Measurements from ENCODE around the gene COTL1.
A peak's percentile ranks its signal among the peaks of the same experiment; 100 is the strongest.

The COTL1 gene

DNA sequence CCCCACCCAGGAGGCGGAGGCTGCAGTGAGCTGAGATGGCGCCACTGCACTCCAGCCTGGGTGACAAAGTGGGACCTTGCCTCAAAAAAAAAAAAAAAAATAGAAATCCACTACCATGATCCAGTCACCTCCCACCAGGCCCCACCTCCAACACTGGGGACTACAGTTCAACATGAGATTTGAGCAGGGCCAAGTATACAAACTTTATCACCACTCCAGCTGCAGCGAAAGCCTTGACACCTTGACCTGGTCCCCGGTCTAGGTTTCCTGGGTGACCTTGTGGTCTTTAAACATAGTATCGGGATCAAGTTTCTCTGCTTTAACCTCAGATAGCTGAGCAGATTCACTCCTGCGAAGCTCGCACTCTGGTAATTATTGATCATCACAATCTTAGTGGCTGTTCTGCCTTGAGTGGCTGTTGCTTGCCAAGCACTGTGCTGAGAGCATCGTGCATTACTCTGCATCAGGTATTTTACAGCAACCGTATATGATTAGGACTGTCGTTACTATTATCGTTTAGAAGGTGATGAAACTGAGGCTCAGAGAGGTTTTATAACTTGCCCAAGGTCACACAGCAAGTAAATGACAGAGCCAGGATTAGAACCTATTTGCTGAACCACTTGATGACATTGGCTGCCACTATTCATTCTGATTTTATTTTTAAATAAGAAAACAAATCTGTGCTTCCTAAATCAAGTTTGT lies 63.1 kb downstream of the COTL1 start:
- no peak for DNase-seq (ENCODE audit: low read depth in 1 of 2, low spot score in 1 of 2)

DNA sequence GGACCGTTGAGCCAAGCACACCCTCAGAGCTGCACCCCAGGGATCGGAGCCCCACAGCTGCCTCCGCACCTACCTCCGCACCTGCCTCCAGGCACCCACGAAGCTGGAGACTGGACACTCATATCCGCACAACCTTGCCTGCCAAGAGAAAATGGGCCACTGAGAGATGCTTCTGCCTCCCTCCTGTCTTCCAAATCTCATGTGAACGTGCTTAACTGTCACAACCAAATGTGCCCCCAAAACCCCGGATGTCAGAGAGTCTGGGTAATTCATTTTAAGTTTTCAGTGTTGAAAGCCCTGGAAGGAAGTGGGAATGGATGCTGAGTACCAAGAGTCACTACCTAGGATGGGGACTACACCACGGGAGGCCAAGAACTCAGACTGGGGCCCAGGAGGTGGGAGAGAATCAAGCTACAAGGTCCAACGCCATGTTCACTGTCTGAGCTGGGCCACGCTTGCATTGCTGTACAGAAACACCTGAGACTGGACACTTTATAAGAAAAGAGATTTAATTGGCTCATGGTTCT lies 63.9 kb downstream of the COTL1 start:
- peak in 1 of 2 donors; percentile 8 for DNase-seq (ENCODE audit: low read depth in 1 of 2, low spot score in 1 of 2)

DNA sequence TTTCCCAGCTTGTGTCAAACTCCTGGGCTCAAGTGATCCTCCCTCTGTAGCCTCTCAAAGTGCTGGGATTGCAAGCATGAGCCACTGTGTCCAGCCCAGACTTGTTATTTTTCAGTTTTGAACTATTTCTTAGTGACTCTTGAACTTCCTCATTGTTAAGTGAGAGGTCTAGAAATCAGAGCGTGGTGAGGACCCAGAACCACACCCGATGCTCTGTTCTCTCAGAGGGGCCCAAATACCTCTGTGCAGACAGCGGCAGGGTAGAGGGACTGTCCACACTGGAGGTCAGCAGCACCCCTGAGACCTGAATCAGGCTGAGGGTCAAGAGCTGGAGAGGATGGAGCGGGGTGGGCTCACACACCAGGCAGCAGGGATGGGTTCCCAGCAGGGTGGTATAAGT lies 65.7 kb downstream of the COTL1 start:
- no peak for DNase-seq (ENCODE audit: low read depth in 1 of 2, low spot score in 1 of 2)

DNA sequence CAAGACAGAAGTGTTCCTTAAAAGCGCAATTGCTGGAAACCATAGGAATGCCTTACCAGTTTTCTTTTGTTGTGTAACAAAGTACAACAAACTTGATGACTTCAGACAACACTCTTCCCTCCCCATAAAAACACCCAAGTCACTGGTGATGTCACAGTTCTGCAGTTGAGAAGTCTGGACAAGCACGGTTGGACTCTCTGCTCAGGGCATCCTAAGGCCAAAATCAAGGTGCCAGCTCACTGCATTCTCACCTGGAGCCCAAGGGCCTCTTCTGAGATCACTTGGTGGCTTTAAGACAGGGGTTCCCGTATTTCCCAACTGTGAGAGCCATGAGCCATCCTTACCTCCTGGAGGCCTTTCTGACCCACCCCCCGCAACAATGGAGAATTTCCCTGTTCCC lies 67.8 kb downstream of the COTL1 start:
- no peak for DNase-seq (ENCODE audit: low read depth in 1 of 2, low spot score in 1 of 2)

DNA sequence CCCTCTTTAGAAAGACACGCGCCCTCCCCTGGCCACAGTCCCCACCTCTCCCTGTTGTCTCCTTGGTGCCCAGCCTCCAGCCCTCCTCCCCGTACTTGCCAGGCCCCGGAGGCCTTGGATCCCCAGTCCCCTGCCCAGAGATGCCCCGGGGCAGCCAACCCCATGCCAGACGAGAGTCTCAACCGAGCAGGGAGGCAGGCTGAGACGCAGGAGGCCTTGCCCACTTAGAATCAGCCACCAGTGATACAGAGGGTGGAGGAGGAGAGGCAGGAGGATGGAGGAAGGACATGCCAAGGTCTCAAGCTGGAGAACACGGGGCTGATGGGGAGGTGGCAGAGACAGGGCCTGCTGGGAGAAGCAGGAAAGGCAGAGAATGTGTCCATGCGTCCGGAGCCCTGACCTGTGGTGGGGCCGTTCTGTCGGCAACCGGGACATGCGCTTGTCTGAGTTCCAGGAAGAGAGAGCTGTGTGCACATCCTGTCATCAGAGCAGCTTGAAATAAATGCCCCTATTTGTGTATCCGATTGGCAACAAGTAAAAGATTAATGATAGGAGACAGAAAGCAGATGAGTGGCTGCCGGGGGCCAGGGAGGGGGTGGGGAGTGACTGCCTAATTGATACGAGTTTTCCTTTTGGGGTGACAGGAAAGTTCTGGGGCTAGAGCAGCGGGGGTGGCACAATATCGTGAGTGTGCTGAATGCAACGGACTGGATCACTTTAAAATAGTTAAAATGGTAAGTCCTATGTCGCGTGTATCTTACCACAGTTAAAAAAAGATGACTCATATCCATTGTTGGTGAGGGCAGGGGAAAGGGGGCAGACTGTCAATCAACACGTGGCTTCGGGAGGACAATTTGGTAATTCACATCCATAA lies 68.7 kb downstream of the COTL1 start:
- peak; percentile 19 to 32 for DNase-seq (ENCODE audit: low read depth in 1 of 2, low spot score in 1 of 2)

DNA sequence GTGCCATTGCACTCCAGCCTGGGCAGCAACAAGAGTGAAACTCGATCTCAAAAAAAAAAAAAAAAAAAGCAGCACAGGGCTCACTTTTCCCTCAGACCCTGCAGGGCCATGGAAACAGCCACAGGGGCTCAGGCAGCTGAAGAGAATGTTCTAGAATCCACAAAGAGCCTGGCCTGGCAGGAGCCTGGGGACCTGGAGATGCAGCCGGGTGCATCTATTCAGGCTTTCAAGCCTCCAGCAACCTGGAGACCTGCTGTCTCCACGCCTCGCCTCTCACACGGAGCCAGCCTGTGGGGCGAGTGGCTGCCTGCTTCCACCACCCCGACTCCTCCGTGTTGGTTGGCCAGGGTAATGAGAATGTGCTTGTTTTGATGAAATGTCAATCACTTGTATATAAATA lies 69.4 kb downstream of the COTL1 start:
- DNase-seq (ENCODE audit: low read depth in 1 of 2, low spot score in 1 of 2): no peak

DNA sequence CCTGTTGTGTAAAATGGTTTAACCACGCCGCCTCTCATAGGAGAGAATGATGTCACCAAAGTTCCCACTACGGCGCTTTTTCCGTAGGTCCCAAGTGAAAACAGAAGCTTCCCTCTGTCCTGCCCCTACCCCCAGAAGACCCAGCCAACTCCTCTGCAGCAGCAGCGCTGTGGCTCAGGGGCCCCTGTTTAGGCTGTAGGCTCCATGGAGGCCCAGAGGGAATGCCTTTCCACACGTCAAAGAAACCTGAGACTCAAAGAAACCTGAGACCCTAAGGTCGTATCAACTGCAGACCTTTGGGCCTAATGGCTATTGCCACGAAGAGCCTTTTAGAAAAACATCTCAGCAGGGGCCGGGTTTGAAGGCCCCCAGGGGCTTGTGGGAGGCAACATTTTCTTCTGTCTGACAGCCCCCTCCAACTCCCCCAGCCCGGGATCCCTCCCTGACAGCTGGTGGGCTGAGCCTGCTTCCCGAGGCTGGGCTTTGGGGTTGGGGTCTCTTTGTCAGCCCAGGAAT lies 70.3 kb downstream of the COTL1 start:
- DNase-seq (ENCODE audit: low read depth in 1 of 2, low spot score in 1 of 2): no peak

DNA sequence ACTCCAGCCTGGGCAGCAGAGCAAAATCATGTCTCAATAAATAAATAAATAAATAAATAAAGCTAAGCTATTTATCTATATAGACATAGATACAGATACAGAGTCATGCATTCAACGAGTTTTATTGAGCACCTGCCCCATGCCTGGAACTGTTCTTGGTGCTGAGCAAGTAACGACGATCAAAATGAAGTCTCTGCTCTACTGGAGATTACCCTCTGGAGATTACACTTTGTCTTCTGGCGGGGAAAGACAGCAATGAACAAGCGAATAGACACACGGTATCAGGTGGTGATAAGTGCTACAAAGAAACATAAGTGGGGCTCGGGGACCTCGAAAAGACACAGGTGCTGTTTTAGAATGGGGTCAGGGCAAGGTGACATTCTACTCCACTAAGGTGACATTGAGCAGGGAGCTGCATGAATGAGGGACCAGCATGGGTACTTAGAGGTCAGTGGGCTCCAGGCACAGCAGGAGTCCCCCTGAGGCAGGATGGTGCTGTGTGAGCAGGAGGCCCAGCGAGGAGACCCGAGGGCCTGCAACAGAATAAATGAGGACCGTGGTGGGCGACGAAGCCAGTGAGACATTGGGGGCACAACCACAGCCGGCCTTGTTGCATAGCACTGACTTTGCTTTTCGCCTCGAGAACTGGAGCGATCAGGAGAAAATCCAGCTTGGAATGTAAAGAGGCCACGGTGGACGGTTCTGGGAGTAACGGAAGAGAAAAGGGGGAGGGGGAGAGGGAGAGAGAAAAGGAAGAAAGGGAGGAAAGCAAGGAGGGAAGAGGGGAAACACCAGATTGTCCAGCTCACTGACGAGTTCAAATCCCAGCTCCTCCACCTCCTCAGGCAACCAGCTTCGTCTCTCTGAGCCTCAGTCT lies 71.0 kb downstream of the COTL1 start:
- DNase-seq (ENCODE audit: low read depth in 1 of 2, low spot score in 1 of 2): no peak

DNA sequence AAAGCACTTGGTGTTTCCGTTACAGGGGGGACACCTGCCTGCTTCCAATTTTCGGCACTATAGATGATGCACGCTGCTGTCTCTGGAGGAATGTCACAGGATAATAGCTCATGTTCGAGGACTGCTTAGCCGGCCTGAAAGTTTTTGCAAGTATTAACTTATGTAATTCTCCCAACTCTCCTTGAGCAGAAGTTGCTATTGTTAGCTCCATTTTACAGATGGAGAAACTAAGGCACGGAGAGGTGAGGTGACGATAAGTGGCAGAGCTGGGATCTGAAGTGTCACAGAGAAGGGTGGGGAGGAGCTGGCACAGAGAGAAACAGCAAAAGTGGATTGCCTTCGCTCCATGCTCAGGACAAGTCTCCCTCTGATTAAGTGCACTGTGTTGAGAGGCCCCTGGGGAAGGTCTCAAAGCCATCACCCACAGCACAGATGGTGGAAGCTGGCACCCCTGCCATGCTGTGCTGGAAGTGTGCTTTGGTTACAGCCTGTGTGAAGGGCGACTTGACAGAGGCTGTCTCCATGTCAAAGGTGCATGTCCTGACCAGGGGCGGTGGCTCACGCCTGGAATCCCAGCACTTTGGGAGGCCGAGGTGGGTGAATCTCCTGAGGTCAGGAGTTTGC lies 72.7 kb downstream of the COTL1 start:
- no peak for DNase-seq (ENCODE audit: low read depth in 1 of 2, low spot score in 1 of 2)

DNA sequence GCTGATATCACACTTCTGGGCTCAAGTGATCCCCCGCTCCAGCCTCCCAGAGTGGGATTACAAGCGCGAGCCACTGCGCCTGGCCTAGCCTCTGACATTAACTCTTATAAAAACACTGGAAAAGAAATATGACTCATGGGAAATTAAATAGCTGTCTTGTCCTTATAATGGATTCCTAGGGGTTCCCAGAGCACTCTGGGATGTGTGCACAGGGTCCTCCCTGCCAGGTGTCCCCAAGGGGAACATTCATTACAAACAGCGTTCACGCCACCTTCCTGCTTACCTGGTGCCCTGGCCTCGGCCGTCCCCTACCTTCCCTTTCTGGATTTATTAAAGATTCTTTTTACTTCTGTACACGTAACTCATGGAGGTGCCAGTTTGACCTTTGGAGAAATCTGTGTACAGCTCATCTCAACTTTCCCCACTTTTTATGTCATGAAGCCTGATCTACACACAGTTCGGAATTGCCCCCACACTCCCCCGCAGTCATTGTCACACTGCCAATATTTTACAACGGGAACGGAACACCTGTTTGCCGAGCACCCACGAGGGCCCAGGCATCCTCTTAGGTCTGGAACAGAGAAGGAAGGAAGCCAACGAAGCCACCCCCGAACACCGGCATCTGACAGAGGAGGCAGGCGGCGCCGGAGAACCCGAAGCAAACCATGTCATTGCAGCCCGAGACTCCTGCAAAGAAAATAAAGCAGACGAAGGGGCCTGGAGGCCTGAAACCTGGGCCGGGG lies 73.7 kb downstream of the COTL1 start:
- no peak for DNase-seq (ENCODE audit: low read depth in 1 of 2, low spot score in 1 of 2)

DNA sequence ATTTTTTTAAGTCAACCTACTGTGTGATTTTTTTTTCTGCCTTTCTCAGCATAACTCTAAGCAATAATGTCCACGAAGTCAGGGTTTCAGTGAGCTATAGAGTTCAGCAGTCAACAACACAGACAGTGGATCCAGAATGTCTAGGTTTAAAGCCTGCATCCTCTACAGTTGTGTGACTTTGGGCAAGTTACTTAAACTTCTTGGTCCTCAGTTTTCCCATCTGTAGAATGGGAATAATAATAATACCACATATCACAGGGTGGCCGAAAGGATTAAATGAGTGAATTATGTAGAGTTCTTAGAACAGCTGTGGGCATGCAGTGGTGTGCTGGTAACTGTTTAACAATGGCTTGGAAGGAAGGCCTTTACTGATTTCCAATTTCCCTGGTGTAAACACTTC lies 74.6 kb downstream of the COTL1 start:
- no peak for DNase-seq (ENCODE audit: low read depth in 1 of 2, low spot score in 1 of 2)

DNA sequence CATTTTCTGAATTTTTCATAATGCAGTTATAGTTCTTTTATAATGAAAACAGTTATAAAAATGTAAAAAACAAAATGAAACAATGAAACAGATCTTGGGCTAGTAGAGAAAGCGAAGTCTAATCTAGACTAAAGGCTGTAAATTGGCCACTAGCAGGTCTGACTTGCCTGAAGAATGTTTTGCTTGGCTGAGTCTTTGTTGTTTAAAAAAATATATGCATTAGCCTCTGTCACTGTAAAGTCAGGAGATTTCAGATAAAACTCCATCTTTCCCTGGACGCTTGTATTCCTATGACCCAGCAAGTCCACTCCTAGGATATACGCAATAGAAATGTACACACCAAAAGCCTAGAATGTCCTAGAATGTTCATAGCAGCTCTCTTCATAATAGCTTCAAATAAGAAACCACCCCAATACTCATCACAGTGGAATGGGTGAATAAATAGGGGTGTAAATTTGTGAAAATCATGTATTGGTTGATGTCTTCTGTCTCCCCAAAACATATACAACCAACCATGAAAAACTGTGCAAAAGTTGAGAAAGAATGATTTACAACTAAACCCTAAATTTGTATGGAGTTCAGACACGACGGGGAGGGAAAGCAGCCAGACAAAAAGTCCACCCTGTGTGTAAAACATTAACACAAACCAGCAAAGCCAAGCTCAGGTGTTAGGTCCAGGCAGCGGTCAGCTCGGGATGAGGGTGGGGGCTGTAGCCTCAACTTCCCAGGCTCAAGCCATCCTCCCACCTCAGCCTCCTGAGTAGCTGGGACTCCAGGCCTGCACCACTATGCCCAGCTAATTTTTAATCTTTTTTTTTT lies 75.7 kb downstream of the COTL1 start:
- DNase-seq (ENCODE audit: low read depth in 1 of 2, low spot score in 1 of 2): no peak

DNA sequence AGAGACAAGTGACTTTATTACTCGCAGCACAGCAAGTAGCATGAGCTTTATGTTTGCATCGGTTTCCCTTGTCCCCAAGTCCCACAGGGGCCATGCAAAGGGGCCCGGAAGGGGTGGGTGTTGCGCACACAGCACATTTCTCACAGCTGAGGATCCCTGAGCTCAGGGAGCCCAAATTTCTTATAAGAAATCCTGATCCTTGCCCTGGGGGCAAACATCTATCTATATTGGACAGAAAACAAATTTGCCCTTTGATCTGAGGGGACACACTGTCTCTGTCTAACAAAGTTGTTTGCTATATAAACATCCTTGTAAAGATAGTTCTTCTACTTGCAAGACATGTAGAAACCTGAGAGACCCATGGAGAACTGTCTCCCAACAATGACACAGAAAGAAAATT lies 77.7 kb downstream of the COTL1 start:
- no peak for DNase-seq (ENCODE audit: low read depth in 1 of 2, low spot score in 1 of 2)

DNA sequence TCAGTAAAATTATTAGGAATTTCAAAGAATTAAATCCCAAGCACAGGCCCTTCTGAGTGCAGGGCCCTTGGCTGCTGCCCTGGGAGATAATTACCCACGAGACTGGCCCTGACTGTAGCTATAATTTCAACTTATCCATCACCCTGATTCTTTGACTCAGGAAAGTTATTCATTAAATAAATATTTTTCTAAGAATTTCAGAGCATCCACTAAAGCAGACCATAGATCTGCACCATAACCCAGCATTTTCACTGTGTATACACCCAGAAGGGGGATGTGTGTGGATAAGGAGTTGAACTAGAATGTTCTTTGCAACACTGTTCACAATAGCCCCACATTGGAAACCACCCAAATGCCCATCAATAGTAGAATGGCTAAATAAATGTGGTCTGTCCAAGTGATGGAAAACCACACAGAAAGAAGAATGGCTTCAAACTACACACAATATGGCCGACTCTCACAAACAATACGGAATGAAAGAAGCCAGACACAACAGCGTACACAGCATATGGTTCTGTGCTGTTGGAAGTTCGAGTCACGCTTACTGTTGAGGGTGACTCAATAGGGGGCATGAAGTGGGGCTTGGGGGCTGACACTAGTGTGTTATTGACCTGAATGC lies 79.5 kb downstream of the COTL1 start:
- no peak for DNase-seq (ENCODE audit: low read depth in 1 of 2, low spot score in 1 of 2)

DNA sequence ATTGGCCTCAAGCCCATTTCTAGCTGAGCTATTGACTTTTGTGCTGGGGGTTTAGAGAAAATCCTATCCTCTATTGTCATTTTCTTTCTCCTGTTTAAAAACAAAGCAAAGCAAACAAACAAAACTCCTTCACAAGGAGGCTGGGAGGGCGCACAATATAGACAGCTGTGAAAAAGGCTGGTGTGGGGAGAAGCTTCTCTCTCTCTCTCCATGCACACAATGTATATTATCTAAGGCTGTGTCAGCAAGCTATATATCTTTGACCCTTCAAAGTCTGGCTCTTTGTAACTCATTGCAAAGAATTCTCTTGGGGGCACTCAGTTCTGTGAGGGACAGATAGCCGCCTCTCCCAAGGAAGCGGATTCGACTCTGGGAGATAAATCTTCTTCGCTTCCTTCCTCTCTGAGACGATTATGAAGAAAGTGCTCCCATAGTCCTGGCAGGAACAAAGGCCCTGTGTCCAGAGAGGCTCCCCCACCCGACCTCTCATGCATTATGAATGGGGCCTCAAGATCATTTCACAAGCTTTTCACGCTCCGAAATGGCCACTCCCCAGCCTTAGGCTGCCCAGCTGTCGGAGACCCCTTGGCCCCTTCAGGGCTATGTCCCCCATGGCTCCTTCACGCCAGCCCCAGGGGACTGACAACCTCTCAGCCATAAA lies 80.3 kb downstream of the COTL1 start:
- DNase-seq (ENCODE audit: low read depth in 1 of 2, low spot score in 1 of 2): no peak

DNA sequence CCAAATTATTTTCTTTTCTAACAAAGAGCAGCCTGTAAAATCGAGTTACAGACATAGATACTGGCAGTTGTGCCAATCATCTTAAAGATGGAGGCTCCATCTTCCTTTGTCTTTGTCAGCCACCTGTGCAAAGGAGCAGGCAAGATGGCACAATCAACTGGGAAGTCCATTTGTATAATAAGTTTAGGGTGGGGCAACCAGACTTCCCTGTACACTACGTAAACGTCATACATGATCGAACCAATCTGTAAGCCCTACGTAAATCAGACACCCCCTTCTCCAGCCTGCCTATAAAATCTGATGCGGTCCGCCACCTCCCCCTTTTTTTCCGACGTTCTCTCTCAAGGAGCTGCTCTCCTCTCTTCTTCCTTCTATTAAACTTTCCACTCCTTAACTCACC lies 82.0 kb downstream of the COTL1 start:
- no peak for DNase-seq (ENCODE audit: low read depth in 1 of 2, low spot score in 1 of 2)

DNA sequence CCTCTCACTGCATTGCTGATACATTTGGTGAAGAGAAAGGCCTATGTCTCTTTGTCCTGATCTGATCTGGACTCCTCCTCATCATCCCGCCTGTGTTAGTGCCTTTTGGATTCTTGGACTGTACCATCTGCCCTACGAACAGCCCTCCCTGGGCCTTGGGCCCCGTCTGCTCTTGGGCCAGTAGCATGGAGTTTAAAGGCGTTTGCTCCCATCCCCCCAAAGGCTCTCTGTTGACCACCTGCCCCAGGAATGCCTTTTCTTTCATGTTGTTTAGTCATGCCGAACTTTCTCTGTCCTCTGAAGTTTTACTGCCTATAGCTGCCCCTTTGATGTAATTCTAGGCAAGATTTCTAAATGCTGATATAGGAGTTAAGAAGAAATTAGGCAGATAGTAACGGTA lies 82.5 kb downstream of the COTL1 start:
- DNase-seq (ENCODE audit: low read depth in 1 of 2, low spot score in 1 of 2): no peak

DNA sequence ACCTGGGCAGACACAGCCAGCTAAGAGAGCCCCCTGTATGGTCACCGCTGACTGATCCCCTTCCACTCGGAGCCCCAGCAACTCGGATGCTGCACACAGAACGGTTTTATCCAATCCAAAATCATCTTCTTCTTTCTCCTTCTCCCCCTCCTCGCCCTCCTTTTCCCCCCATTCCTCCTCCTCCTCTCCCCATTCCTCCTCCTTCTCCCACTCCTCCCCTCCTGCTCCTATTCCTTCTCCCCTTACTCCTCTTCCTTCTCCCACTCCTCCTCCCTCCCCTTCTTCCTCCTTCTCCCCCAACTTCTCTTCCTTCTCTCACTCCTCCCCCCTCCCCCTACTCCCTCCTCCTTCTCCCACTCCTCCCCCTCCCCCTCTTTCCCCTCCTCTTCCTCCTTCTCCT lies 83.1 kb downstream of the COTL1 start:
- DNase-seq (ENCODE audit: low read depth in 1 of 2, low spot score in 1 of 2): no peak
